GM12878 (cell line): Measurements from ENCODE around the gene ENPP7. TPM values are rescaled to one million over a fixed set of nuclear protein-coding genes. Genes with fewer than 3 reads are reported as not detected.

Source experiments
- ATAC-seq: fragments of 200-7000 bp; cut with Tn5 transposase; 3 replicates; pipeline ENCODE4 v1.9.1; 2020; ENCODE audit warnings: mild to moderate bottlenecking, moderate library complexity
- BruUV-seq: library from RNA; stranded (reverse); fragments of 400-500 nt; replicated peaks from 2 replicates; lab custom pipeline; 2021; lab: Mats Ljungman, UMichigan
- CTCF ChIA-PET: fragments of 300-600 bp; sonication (Branson Sonifier 250); formaldehyde crosslinking; extraction: SDS; loops from one replicate; lab custom pipeline; 2021; ENCODE audit warnings: inconsistent platforms; lab: Yijun Ruan, JAX
- POLR2A ChIA-PET: fragments of 350-600 bp; formaldehyde crosslinking; extraction: SDS; loops from one replicate; lab custom pipeline; 2021; ENCODE audit warnings: inconsistent platforms; lab: Charles Lee
- RAD21 ChIA-PET: fragments of 300-600 bp; sonication (Branson Sonifier 250); formaldehyde crosslinking; loops from one replicate; lab custom pipeline; 2023; ENCODE audit warnings: antibody characterized with exemption; ENCODE audit not compliant: unreplicated experiment; lab: Charles Lee
- SMC1A ChIA-PET: fragments of 300-600 bp; sonication (Branson Sonifier 250); formaldehyde crosslinking; loops from one replicate; lab custom pipeline; 2023; ENCODE audit not compliant: unreplicated experiment, uncharacterized antibody; lab: Charles Lee
- DNase-seq: peaks from one replicate; pipeline ENCODE4 v3.0.0-alpha.2; 2011; ENCODE audit warnings: low read depth, low spot score
- FAIRE-seq: peaks from 3 replicates; lab custom pipeline; 2011; peaks lifted over from hg19 to GRCh38; lab: Jason Lieb, UNC
- H2AFZ ChIP-seq: 2 replicates; pipeline ENCODE4 v1.6.0; 2011; ENCODE audit warnings: low read depth, low read length, control low read depth; ENCODE audit not compliant: control insufficient read depth
- H3K27ac ChIP-seq: 2 replicates; pipeline ENCODE4 v1.5.1; 2011; ENCODE audit warnings: control low read depth; ENCODE audit not compliant: control insufficient read depth, insufficient read depth
- H3K27me3 ChIP-seq, 2 experiments: replicated peaks in 1 of 2; 2 replicates each; pipeline versions ENCODE4 v1.6.0 to v1.6.1; 2011; ENCODE audit warnings: low read length in 1 of 2; ENCODE audit not compliant: control insufficient read depth in 2 of 2, insufficient read depth in 2 of 2
- H3K36me3 ChIP-seq, 2 experiments: 2 replicates each; pipeline ENCODE4 v1.5.1; 2011; ENCODE audit warnings: low read length in 1 of 2; ENCODE audit not compliant: control insufficient read depth in 2 of 2, insufficient read depth in 2 of 2
- H3K4me1 ChIP-seq: 2 replicates; pipeline ENCODE4 v1.6.1; 2011; ENCODE audit warnings: mild to moderate bottlenecking, low read length, moderate library complexity, mixed read lengths; ENCODE audit not compliant: control insufficient read depth, insufficient read depth
- H3K4me2 ChIP-seq: 2 replicates; pipeline ENCODE4 v1.6.0; 2011; ENCODE audit warnings: control low read depth; ENCODE audit not compliant: control insufficient read depth, insufficient read depth
- H3K4me3 ChIP-seq: fragments of 200-600 bp; sonication (generic); 2 replicates; pipeline ENCODE4 v1.5.1; 2016
- H3K79me2 ChIP-seq: 2 replicates; pipeline ENCODE4 v1.6.0; 2011; ENCODE audit warnings: low read length; ENCODE audit not compliant: control insufficient read depth, insufficient read depth
- H3K9ac ChIP-seq: 2 replicates; pipeline ENCODE4 v1.8.0; 2011; ENCODE audit warnings: low read length, control low read depth, mixed read lengths; ENCODE audit not compliant: control insufficient read depth, insufficient read depth
- H3K9me3 ChIP-seq: replicated peaks from 3 replicates; pipeline ENCODE4 v1.5.1; 2011; ENCODE audit warnings: mild to moderate bottlenecking, low read length; ENCODE audit not compliant: control insufficient read depth, insufficient read depth
- H4K20me1 ChIP-seq: 2 replicates; pipeline ENCODE4 v1.6.0; 2011; ENCODE audit not compliant: control insufficient read depth, insufficient read depth
- CUX1 ChIP-seq: IDR thresholded peaks from 2 replicates; pipeline ENCODE4 v1.6.1; 2012; ENCODE audit warnings: improper control_type of control experiment, low read depth, low read length; ENCODE audit not compliant: insufficient replicate concordance
- MEF2B ChIP-seq: fragments of 450-650 bp; IDR thresholded peaks from 2 replicates; pipeline ENCODE4 v1.6.1; 2018; ENCODE audit warnings: mild to moderate bottlenecking, moderate library complexity; ENCODE audit not compliant: partially characterized antibody, poor library complexity, severe bottlenecking
- NRF1 ChIP-seq: conservative IDR thresholded peaks from 2 replicates; pipeline ENCODE4 v1.6.1; 2011; ENCODE audit warnings: mild to moderate bottlenecking, low read depth, low read length, improper control_type of control experiment
- PBX3 ChIP-seq: IDR thresholded peaks from 2 replicates; pipeline ENCODE4 v1.6.1; 2011; ENCODE audit warnings: mild to moderate bottlenecking, low read depth, low read length, moderate library complexity; ENCODE audit not compliant: insufficient replicate concordance
- POLR2AphosphoS2 ChIP-seq: IDR thresholded peaks from 2 replicates; pipeline ENCODE4 v1.6.1; 2011; ENCODE audit warnings: low read depth, mild to moderate bottlenecking, low read length, improper control_type of control experiment, moderate library complexity
- RCOR1 ChIP-seq: conservative IDR thresholded peaks from 2 replicates; pipeline ENCODE4 v1.6.1; 2012; ENCODE audit warnings: low read depth, low read length, improper control_type of control experiment
- RFX5 ChIP-seq: IDR thresholded peaks from 2 replicates; pipeline ENCODE4 v1.6.1; 2011; ENCODE audit warnings: low read depth, low read length, improper control_type of control experiment
- WRNIP1 ChIP-seq: IDR thresholded peaks from 2 replicates; pipeline ENCODE4 v1.6.1; 2011; ENCODE audit warnings: low read depth, low read length, improper control_type of control experiment, borderline replicate concordance
- ZNF24 ChIP-seq: fragments of 450-650 bp; IDR thresholded peaks from 2 replicates; pipeline ENCODE4 v1.6.1; 2017; ENCODE audit warnings: antibody characterized with exemption, mild to moderate bottlenecking
- WGBS: methylation state at CpG from one replicate; pipeline ENCODE4 v1.1.6; 2016; ENCODE audit warnings: low lambda C conversion rate; ENCODE audit not compliant: insufficient replicate concordance, insufficient coverage; ENCODE audit errors: missing lambda C conversion rate; 5-methylcytosine and 5-hydroxymethylcytosine counted together
- in situ Hi-C: fragments of 300-500 bp; cut with MboI; formaldehyde crosslinking; loops from 9 replicates; pipeline ENCODE4 v1.14.3; 2018; ENCODE audit warnings: mixed read lengths
- intact Hi-C: fragments of 100-400 bp; cut with micrococcal nuclease; formaldehyde crosslinking; loops from one replicate; pipeline ENCODE4 v1.14.2; 2022; ENCODE audit not compliant: unreplicated experiment
- polyA plus RNA-seq, 11 experiments: library from polyadenylated mRNA; depleted of rRNA in 4 of 11; unstranded in 6 of 11; stranded (reverse) in 5 of 11; fragments of >200 nt; fragmentation: Nextera tagmentation in 4 of 11; fragmentation: Illumina TruSeq in 1 of 11; extraction: Ambion mirVana in 4 of 11; extraction: Trizol in 1 of 11; gene quantifications; 1 replicate in 1 of 11; 2 replicates in 10 of 11; pipeline versions ENCODE4 v1.2.1 to v1.2.3, GENCODE V29; 2011 to 2016; ENCODE audit warnings: inconsistent platforms in 2 of 11, missing spikeins in 2 of 11, low read depth in 1 of 11
- total RNA-seq, 4 experiments: library from RNA; depleted of rRNA in 3 of 4; stranded (reverse); fragments of >200 nt in 3 of 4; fragmentation: Illumina TruSeq in 1 of 4; extraction: Trizol in 1 of 4; gene quantifications; 2 replicates each; pipeline versions ENCODE4 v1.2.1 to v1.2.3, GENCODE V29; 2013 to 2021

Gene ENPP7
- total and polyA plus RNA-seq, 10 of the 15 experiments (the other 5 are each of a cell fraction or from before 2014, with no cell fraction given), result 0.04 to 0.41 (median 0.18) TPM; not detected in 1

GRCh38 chr17:79729761-79730160 lies 982 bp upstream of the ENPP7 start:
- Histone ChIP-seq H4K20me1 (no peaks in the 10 kb centered on the region), H3K4me2 (no peak overlapping the region), H3K27ac (no peak overlapping the region), H3K9me3 (no peaks in the 10 kb centered on the region), H3K27me3 (no peaks in the 10 kb centered on the region), H3K36me3 (no peaks in the 10 kb centered on the region; a peak in 1 of 4 replicates), H3K4me3 (no peak overlapping the region), H3K79me2 (peaks cover 7% of the 10 kb centered on the region), H2AFZ (no peak overlapping the region), H3K4me1 (peaks cover 6% of the 10 kb centered on the region), H3K9ac (no peak overlapping the region)
- no peak for TF ChIP-seq WRNIP1
- TF ChIP-seq POLR2AphosphoS2, result no peak
- no peak for TF ChIP-seq RCOR1
- TF ChIP-seq RFX5, result no peak
- TF ChIP-seq NRF1, result no peak
- no peak for TF ChIP-seq ZNF24
- TF ChIP-seq MEF2B, result no peak
- no peak for TF ChIP-seq CUX1
- TF ChIP-seq PBX3, result no peak
- ATAC-seq (no peak), DNase-seq (no peak), FAIRE-seq (no peak)
- CTCF ChIA-PET, result interaction anchor here (2.7 kb wide), 1 partner anchor 11 kb away, joined by 10 read pairs; no protein-coding TSS in a partner anchor
- RAD21 ChIA-PET, result no interaction called here
- SMC1A ChIA-PET, result no interaction called here
- no TSS peak for BruUV-seq
- in situ Hi-C loops, result no loop called here
- intact Hi-C loops, result no loop called here
- POLR2A ChIA-PET, result no interaction called here
- WGBS, result 62% methylated on average over 5 of the region's 12 CpGs
